ENCODE results near the gene RPS15A. TPM values are rescaled to one million over a fixed set of nuclear protein-coding genes. Genes with fewer than 3 reads are reported as not detected.

RPS15A gene
- total RNA-seq, result 1,960 and 2,370 TPM in 2 replicates

GRCh38 chr16:18789850-18790706 lies at the start of gene RPS15A:
Gene RPS15A, minus strand, starts transcription at chr16:18790334. Its CDS starts 1,221 bp downstream, at chr16:18789113.

GRCh38 chr16:18801145-18801972 lies 11.2 kb upstream of the RPS15A start, which contains the start of gene ARL6IP1:
Gene ARL6IP1, minus strand, starts transcription at chr16:18801549. Its CDS starts 83 bp downstream, at chr16:18801466.

Other genes starting within 250 kb of the RPS15A start
- 192 and 204 TPM in 2 replicates for gene NOMO2, start 228.2 kb downstream of the RPS15A start, total RNA-seq
- gene ARL6IP1, start 11.2 kb upstream of the RPS15A start, total RNA-seq, result 106 and 137 TPM in 2 replicates
- 38.0 and 45.3 TPM in 2 replicates for gene SMG1, start 136.1 kb upstream of the RPS15A start, total RNA-seq
- gene TMC7, start 193.6 kb upstream of the RPS15A start, total RNA-seq, result 0.28 TPM in 2 replicates

All from smooth muscle cell of bladder (primary cell).